BLaER1 treated with 17β-estradiol and CSF1 and Interleukin-3, amounts not matched to agents 10 nM and 100 nM (cell line): Measurements from ENCODE around the gene HASPIN.
A peak's percentile ranks its signal among the peaks of the same experiment; 100 is the strongest.

Experiments
- H3K27ac ChIP-seq, 11 experiments: shearing (Covaris generic); formaldehyde crosslinking; 2 replicates each; pipeline ENCODE4 v1.8.1; 2022
- H3K27me3 ChIP-seq, 11 experiments: shearing (Covaris generic); formaldehyde crosslinking; 2 replicates each; pipeline ENCODE4 v1.8.1; 2022
- H3K36me3 ChIP-seq, 11 experiments: shearing (Covaris generic); formaldehyde crosslinking; 2 replicates each; pipeline ENCODE4 v1.8.1; 2022
- H3K4me1 ChIP-seq, 10 experiments: shearing (Covaris generic); formaldehyde crosslinking; 2 replicates each; pipeline ENCODE4 v1.8.1; 2022
- H3K4me2 ChIP-seq, 11 experiments: shearing (Covaris generic); formaldehyde crosslinking; 2 replicates each; pipeline ENCODE4 v1.8.1; 2022
- H3K4me3 ChIP-seq, 10 experiments: shearing (Covaris generic); formaldehyde crosslinking; 2 replicates each; pipeline ENCODE4 v1.8.1; 2022
- H3K9ac ChIP-seq, 11 experiments: shearing (Covaris generic); formaldehyde crosslinking; 2 replicates each; pipeline ENCODE4 v1.8.1; 2022
- H3K9me3 ChIP-seq, 11 experiments: shearing (Covaris generic); formaldehyde crosslinking; replicated peaks in 1 of 11; 2 replicates each; pipeline ENCODE4 v1.8.1; 2022
- H4K20me1 ChIP-seq, 11 experiments: shearing (Covaris generic); formaldehyde crosslinking; 2 replicates each; pipeline ENCODE4 v1.8.1; 2022
- Cebpa-rat ChIP-seq, 11 experiments: shearing (Covaris generic); IDR thresholded peaks; 2 replicates each; pipeline ENCODE4 v1.8.1; 2022

HASPIN gene

DNA sequence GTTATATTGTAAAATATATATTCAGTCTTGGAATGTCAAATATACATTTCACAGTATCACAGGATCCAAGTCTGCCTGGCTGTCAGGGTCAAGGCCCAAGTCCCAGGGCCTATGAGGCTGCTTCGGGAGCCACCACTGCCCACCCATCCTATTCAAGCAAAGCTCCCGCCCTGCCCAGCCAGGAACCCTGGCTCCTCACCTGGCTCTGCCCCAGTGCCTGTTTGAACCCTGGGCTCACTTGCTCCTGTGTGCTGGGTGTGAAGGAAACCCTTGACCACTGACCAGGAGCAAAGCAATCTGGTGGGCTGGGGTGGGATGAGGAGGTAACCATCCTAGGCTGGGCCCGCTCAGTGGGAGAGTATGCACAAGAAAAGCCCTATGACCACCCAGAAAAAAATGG, 50.3 kb downstream of the HASPIN start:
- no peak for TF ChIP-seq Cebpa-rat (IDR thresholded peaks at IDR 0.05)
- Histone ChIP-seq H3K36me3 (no peaks in the 10 kb centered on the region), H3K4me3 (no peak overlapping the region), H4K20me1 (no peaks in the 10 kb centered on the region), H3K27ac (0 out of 22 replicates have a peak overlapping the region, but pooled peaks of 1 of the 11 experiments have one; percentile 15), H3K9ac (no peak overlapping the region), H3K27me3 (no peaks in the 10 kb centered on the region), H3K4me1 (peaks cover 8 to 33% (median 28%) of the 10 kb centered on the region in 10 experiments), H3K9me3 (no peaks in the 10 kb centered on the region), H3K4me2 (no peak overlapping the region)
